ENCODE measurements around the gene UBE2U. TPM values are rescaled to one million over a fixed set of nuclear protein-coding genes. Genes with fewer than 3 reads are reported as not detected.

The UBE2U gene
- total and polyA plus RNA-seq, 2 of the 4 experiments (the other 2 are of a cell fraction) = not detected

GRCh38 chr1:64179588-64179987 is 23.8 kb upstream of the UBE2U start:
- Histone ChIP-seq H2BK15ac (ENCODE audit: low read depth, low read length) (no peak overlapping the region), H4K5ac (ENCODE audit: low read depth, low read length) (no peak overlapping the region), H3K4me1 (ENCODE audit: control insufficient read depth, insufficient read depth, low read length) (peaks cover 6% of the 10 kb centered on the region), H2BK5ac (ENCODE audit: low read depth, low read length, poor library complexity, severe bottlenecking) (no peak overlapping the region), H2AK5ac (ENCODE audit: low read depth, low read length) (no peak overlapping the region), H2BK20ac (ENCODE audit: low read depth, low read length) (no peak overlapping the region), H3K36me3 (ENCODE audit: control insufficient read depth, insufficient read depth, low read length) (peaks cover 11% of the 10 kb centered on the region), H3K9me3 (ENCODE audit: control insufficient read depth, insufficient read depth, low read length) (no peaks in the 10 kb centered on the region), H3K23ac (ENCODE audit: low read depth, low read length) (no peak overlapping the region), H3K9me1 (ENCODE audit: insufficient read depth, low read length) (no peaks in the 10 kb centered on the region; the same call in 1 of the 2 replicates), H3K4ac (ENCODE audit: low read depth, low read length) (no peak overlapping the region), H3K79me1 (ENCODE audit: low read depth in 1 of 2, low read length in 2 of 2) (no peaks in the 10 kb centered on the region), H3K14ac (replicated peaks; ENCODE audit: low read depth, low read length) (no peak overlapping the region), H3K9ac (ENCODE audit: low read depth, low read length) (no peak overlapping the region), H3K4me3 (ENCODE audit: insufficient read depth, low read depth, low read length) (no peak overlapping the region), H3K56ac (ENCODE audit: extremely low read depth, insufficient read depth, low read length) (no peak overlapping the region), H2BK120ac (ENCODE audit: low read depth, low read length) (no peak overlapping the region), H2AK9ac (replicated peaks; ENCODE audit: low read depth, low read length, poor library complexity) (no peak overlapping the region), H3K18ac (ENCODE audit: low read depth, low read length) (no peak overlapping the region), H4K91ac (ENCODE audit: insufficient read depth, low read depth, low read length) (no peak overlapping the region), H3K4me2 (ENCODE audit: low read depth, low read length) (no peak overlapping the region), H4K20me1 (ENCODE audit: insufficient read depth, low read length) (0 out of 2 replicates have a peak, but pooled peaks cover 4% of the 10 kb centered on the region), H3K27me3 (ENCODE audit: control insufficient read depth, insufficient read depth, low read length) (no peaks in the 10 kb centered on the region), H3K27ac (ENCODE audit: insufficient read depth, low read length) (no peak overlapping the region), H2AFZ (replicated peaks; ENCODE audit: low read length, poor library complexity) (no peak overlapping the region), H4K8ac (ENCODE audit: low read depth in 2 of 2, low read length in 2 of 2) (no peak overlapping the region)
- TSS peak; percentile 42 for BruUV-seq (replicated peaks)
- in situ Hi-C loops (cut with MboI; ENCODE audit: low sequenced_read_pairs) = no loop called here
- ChIA-PET CTCF (no interaction called here), POLR2A (ENCODE audit: unreplicated experiment) (no interaction called here)
- TF ChIP-seq MAFK (IDR thresholded peaks at IDR 0.05; ENCODE audit: low read depth, low read length) = no peak
- TF ChIP-seq MXI1 (IDR thresholded peaks at IDR 0.05; ENCODE audit: borderline replicate concordance, low read depth, low read length) = no peak
- TF ChIP-seq ELK1 (IDR thresholded peaks at IDR 0.05; ENCODE audit: borderline replicate concordance, low read depth, low read length) = no peak
- no peak for TF ChIP-seq RCOR1 (IDR thresholded peaks at IDR 0.05; ENCODE audit: insufficient replicate concordance, low read length)
- no peak for TF ChIP-seq FOS (IDR thresholded peaks at IDR 0.05; ENCODE audit: low read depth, low read length)
- no peak for TF ChIP-seq RAD21 (IDR thresholded peaks at IDR 0.05; ENCODE audit: low read length)
- TF ChIP-seq SMC3 (IDR thresholded peaks at IDR 0.05; ENCODE audit: low read depth, low read length) = no peak
- TF ChIP-seq BHLHE40 (IDR thresholded peaks at IDR 0.05; ENCODE audit: low read depth, low read length) = no peak
- ATAC-seq (ENCODE audit: low read depth) = no peak
- WGBS, 2 experiments (ENCODE audit: extremely low coverage in 2 of 2, insufficient read length in 1 of 2) = 100% methylated on average over 1 of the region's 4 CpGs; no CpG with 5 or more reads in 1 of the 2 experiments
- no peak for DNase-seq
- dilution Hi-C loops (cut with HindIII; ENCODE audit: low sequenced_read_pairs, unreplicated experiment) = no loop called here
- intact Hi-C loops (cut with micrococcal nuclease) = no loop called here
